ENCODE measurements around the gene ASXL1.

GRCh38 chr20:32482442-32483261 lies 124.5 kb downstream of the ASXL1 start:
- TF ChIP-seq EP300 (IDR thresholded peaks at IDR 0.05; ENCODE audit: borderline replicate concordance in 1 of 2, control insufficient read depth in 1 of 2, low read depth in 2 of 2, low read length in 2 of 2) (no peak), CTCF (IDR thresholded peaks at IDR 0.05 in 2 of 3, conservative IDR thresholded peaks at IDR 0.05 in 1 of 3; ENCODE audit: control insufficient read depth in 2 of 3, extremely low read depth in 1 of 3, insufficient read depth in 1 of 3, low read depth in 3 of 3, low read length in 3 of 3) (no peak), RB1 (IDR thresholded peaks at IDR 0.05; ENCODE audit: borderline replicate concordance) (no peak), SP1 (IDR thresholded peaks at IDR 0.05; ENCODE audit: low read depth, low read length) (no peak), PKNOX1 (IDR thresholded peaks at IDR 0.05) (no peak), IKZF1 (conservative IDR thresholded peaks at IDR 0.05) (no peak; the same call in none of the 2 replicates), CBX3 (IDR thresholded peaks at IDR 0.05; ENCODE audit: borderline replicate concordance, low read depth) (no peak)
- TF ChIP-seq, protein P1, sequence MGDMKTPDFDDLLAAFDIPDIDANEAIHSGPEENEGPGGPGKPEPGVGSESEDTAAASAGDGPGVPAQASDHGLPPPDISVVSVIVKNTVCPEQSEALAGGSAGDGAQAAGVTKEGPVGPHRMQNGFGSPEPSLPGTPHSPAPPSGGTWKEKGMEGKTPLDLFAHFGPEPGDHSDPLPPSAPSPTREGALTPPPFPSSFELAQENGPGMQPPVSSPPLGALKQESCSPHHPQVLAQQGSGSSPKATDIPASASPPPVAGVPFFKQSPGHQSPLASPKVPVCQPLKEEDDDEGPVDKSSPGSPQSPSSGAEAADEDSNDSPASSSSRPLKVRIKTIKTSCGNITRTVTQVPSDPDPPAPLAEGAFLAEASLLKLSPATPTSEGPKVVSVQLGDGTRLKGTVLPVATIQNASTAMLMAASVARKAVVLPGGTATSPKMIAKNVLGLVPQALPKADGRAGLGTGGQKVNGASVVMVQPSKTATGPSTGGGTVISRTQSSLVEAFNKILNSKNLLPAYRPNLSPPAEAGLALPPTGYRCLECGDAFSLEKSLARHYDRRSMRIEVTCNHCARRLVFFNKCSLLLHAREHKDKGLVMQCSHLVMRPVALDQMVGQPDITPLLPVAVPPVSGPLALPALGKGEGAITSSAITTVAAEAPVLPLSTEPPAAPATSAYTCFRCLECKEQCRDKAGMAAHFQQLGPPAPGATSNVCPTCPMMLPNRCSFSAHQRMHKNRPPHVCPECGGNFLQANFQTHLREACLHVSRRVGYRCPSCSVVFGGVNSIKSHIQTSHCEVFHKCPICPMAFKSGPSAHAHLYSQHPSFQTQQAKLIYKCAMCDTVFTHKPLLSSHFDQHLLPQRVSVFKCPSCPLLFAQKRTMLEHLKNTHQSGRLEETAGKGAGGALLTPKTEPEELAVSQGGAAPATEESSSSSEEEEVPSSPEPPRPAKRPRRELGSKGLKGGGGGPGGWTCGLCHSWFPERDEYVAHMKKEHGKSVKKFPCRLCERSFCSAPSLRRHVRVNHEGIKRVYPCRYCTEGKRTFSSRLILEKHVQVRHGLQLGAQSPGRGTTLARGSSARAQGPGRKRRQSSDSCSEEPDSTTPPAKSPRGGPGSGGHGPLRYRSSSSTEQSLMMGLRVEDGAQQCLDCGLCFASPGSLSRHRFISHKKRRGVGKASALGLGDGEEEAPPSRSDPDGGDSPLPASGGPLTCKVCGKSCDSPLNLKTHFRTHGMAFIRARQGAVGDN (IDR thresholded peaks at IDR 0.05): no peak
